OCI-LY1 (cell line): Measurements from ENCODE around the gene ARHGAP6.

Experiments
- CTCF ChIP-seq: fragments of 200-600 bp; sonication (generic), shearing (Covaris generic); IDR thresholded peaks from 2 replicates; pipeline ENCODE4 v1.5.1; 2017; ENCODE audit warnings: mild to moderate bottlenecking, antibody characterized with exemption, low read length, moderate library complexity, mixed read lengths
- EZH2 ChIP-seq: fragments of 200-600 bp; sonication (generic), shearing (Covaris generic); IDR thresholded peaks from 2 replicates; pipeline ENCODE4 v1.8.0; 2017; ENCODE audit warnings: borderline replicate concordance, mixed run types, mild to moderate bottlenecking, antibody characterized with exemption, low read length, moderate library complexity, mixed read lengths

GRCh38 chrX:11591723-11592346 lies 73.9 kb downstream of the ARHGAP6 start:
- TF ChIP-seq CTCF (no peak), EZH2 (no peak)
